Ishikawa (cell line): Measurements from ENCODE around the gene MARK3.

ENCODE experiments used
- CEBPB ChIP-seq: IDR thresholded peaks from 2 replicates; pipeline ENCODE4 v1.6.1; 2012
- CREB1 ChIP-seq: IDR thresholded peaks from 2 replicates; pipeline ENCODE4 v1.6.1; 2012; ENCODE audit warnings: low read depth
- EGR1 ChIP-seq: IDR thresholded peaks from 2 replicates; pipeline ENCODE4 v1.6.1; 2012
- EP300 ChIP-seq: IDR thresholded peaks from 2 replicates; pipeline ENCODE4 v1.6.1; 2012; ENCODE audit warnings: borderline replicate concordance
- FOXM1 ChIP-seq: IDR thresholded peaks from 2 replicates; pipeline ENCODE4 v1.6.1; 2012; ENCODE audit warnings: low read depth, borderline replicate concordance
- MAX ChIP-seq: IDR thresholded peaks from 2 replicates; pipeline ENCODE4 v1.6.1; 2012
- NFIC ChIP-seq: IDR thresholded peaks from 2 replicates; pipeline ENCODE4 v1.6.1; 2012
- RAD21 ChIP-seq: IDR thresholded peaks from 2 replicates; pipeline ENCODE4 v1.6.1; 2012; ENCODE audit warnings: low read depth
- REST ChIP-seq: IDR thresholded peaks from 2 replicates; pipeline ENCODE4 v1.6.1; 2012; ENCODE audit warnings: low read depth, mild to moderate bottlenecking
- TAF1 ChIP-seq: IDR thresholded peaks from 2 replicates; pipeline ENCODE4 v1.6.1; 2012; ENCODE audit warnings: low read depth, mild to moderate bottlenecking
- TCF12 ChIP-seq: IDR thresholded peaks from 2 replicates; pipeline ENCODE4 v1.6.1; 2012; ENCODE audit warnings: low read depth
- TEAD4 ChIP-seq: IDR thresholded peaks from 2 replicates; pipeline ENCODE4 v1.6.1; 2012
- USF1 ChIP-seq: IDR thresholded peaks from 2 replicates; pipeline ENCODE4 v1.6.1; 2012
- YY1 ChIP-seq: IDR thresholded peaks from 2 replicates; pipeline ENCODE4 v1.6.1; 2012; ENCODE audit warnings: low read depth
- ZBTB7A ChIP-seq: IDR thresholded peaks from 2 replicates; pipeline ENCODE4 v1.6.1; 2012; ENCODE audit warnings: low read depth

The MARK3 gene

GRCh38 chr14:103436533-103436932, 51.3 kb downstream of the MARK3 start:
- TF ChIP-seq TEAD4 = no peak
- no peak for TF ChIP-seq EGR1
- TF ChIP-seq EP300 = no peak
- TF ChIP-seq REST = no peak
- no peak for TF ChIP-seq YY1
- TF ChIP-seq CEBPB = no peak
- no peak for TF ChIP-seq ZBTB7A
- TF ChIP-seq FOXM1 = no peak
- no peak for TF ChIP-seq NFIC
- no peak for TF ChIP-seq TCF12
- no peak for TF ChIP-seq CREB1
- no peak for TF ChIP-seq TAF1
- TF ChIP-seq MAX = no peak
- TF ChIP-seq RAD21 = no peak

GRCh38 chr14:103442288-103442687, 57.1 kb downstream of the MARK3 start:
- no peak for TF ChIP-seq CEBPB
- TF ChIP-seq USF1 = no peak
- no peak for TF ChIP-seq CREB1
- no peak for TF ChIP-seq TAF1
- no peak for TF ChIP-seq EP300
- TF ChIP-seq TCF12 = no peak
- no peak for TF ChIP-seq YY1
- no peak for TF ChIP-seq TEAD4
- TF ChIP-seq REST = no peak
- no peak for TF ChIP-seq ZBTB7A
- no peak for TF ChIP-seq FOXM1
- TF ChIP-seq NFIC = no peak
- TF ChIP-seq RAD21 = no peak
- TF ChIP-seq MAX = no peak

- TF ChIP-seq TEAD4 = no peak
- TF ChIP-seq ZBTB7A = no peak
- TF ChIP-seq NFIC = no peak
- no peak for TF ChIP-seq RAD21
- TF ChIP-seq YY1 = no peak
- TF ChIP-seq USF1 = no peak
- TF ChIP-seq MAX = no peak
- TF ChIP-seq CEBPB = no peak
- TF ChIP-seq TAF1 = no peak
- TF ChIP-seq FOXM1 = no peak
- TF ChIP-seq TCF12 = no peak
Observed at GRCh38 chr14:103443111-103443510, 57.9 kb downstream of the MARK3 start.

GRCh38 chr14:103444837-103445524, 59.8 kb downstream of the MARK3 start:
- TF ChIP-seq MAX (no peak), CEBPB (no peak), EGR1 (no peak)

GRCh38 chr14:103445806-103446205, 60.6 kb downstream of the MARK3 start:
- TF ChIP-seq RAD21 (no peak), EGR1 (no peak), USF1 (no peak), FOXM1 (no peak), CEBPB (no peak), ZBTB7A (no peak), NFIC (no peak), TAF1 (no peak), CREB1 (no peak), TEAD4 (no peak), TCF12 (no peak), REST (no peak), EP300 (no peak)
